Measurements from ENCODE around the gene MPEG1. TPM values are rescaled to one million over a fixed set of nuclear protein-coding genes. Genes with fewer than 3 reads are reported as not detected.

MPEG1 gene
- total RNA-seq, 4 donors from 2014 or later, result 1.0 to 15.1 (median 5.7) TPM

- H3K27ac ChIP-seq, result no peak overlapping the region
- H3K27me3 ChIP-seq, result no peaks in the 10 kb centered on the region
- no peak overlapping the region for H3K4me3 ChIP-seq
- no peaks in the 10 kb centered on the region for H3K9me3 ChIP-seq
- TF ChIP-seq POLR2A (IDR thresholded peaks at IDR 0.05), result no peak
- TF ChIP-seq CTCF (IDR thresholded peaks at IDR 0.05), result no peak
- H3K36me3 ChIP-seq, result no peaks in the 10 kb centered on the region
- intact Hi-C loops (cut with DNase I; ENCODE audit: low total_unique reads), result loop anchor here (10.0 kb wide), 1 partner anchor 106 kb away; no protein-coding TSS in a partner anchor
- DNase-seq, result no peak
- H3K4me1 ChIP-seq, result peaks cover 0 to 3% of the 10 kb centered on the region in 2 donors
Observed at GRCh38 chr11:59178402-59178801, 34.3 kb downstream of the MPEG1 start.

GRCh38 chr11:59176330-59176729 is 36.4 kb downstream of the MPEG1 start:
- Histone ChIP-seq H3K9me3 (no peaks in the 10 kb centered on the region), H3K4me1 (peaks cover 0 to 10% of the 10 kb centered on the region in 2 donors), H3K36me3 (no peaks in the 10 kb centered on the region), H3K4me3 (no peak overlapping the region), H3K27ac (no peak overlapping the region), H3K27me3 (no peaks in the 10 kb centered on the region)
- DNase-seq, result no peak
- no peak for TF ChIP-seq POLR2A (IDR thresholded peaks at IDR 0.05)
- no peak for TF ChIP-seq CTCF (IDR thresholded peaks at IDR 0.05)
- intact Hi-C loops (cut with DNase I; ENCODE audit: low total_unique reads), result loop anchor here (10.0 kb wide), 1 partner anchor 108 kb away; no protein-coding TSS in a partner anchor

- intact Hi-C loops (cut with DNase I; ENCODE audit: low total_unique reads), result loop anchor here (10.0 kb wide), 1 partner anchor 110 kb away; no protein-coding TSS in a partner anchor
Observed at GRCh38 chr11:59175091-59175501, 37.6 kb downstream of the MPEG1 start.

GRCh38 chr11:59174664-59175033 is 38.1 kb downstream of the MPEG1 start:
- Histone ChIP-seq H3K4me1 (peaks cover 0 to 10% of the 10 kb centered on the region in 2 donors), H3K4me3 (no peak overlapping the region), H3K36me3 (no peaks in the 10 kb centered on the region), H3K27me3 (no peaks in the 10 kb centered on the region), H3K27ac (peak overlapping the region in 1 of 2 donors; percentile 77), H3K9me3 (no peaks in the 10 kb centered on the region)
- intact Hi-C loops (cut with DNase I; ENCODE audit: low total_unique reads), result loop anchor here (5.0 to 10.0 kb wide), 2 partner anchors 33 to 110 kb away; no protein-coding TSS in a partner anchor
- no peak for DNase-seq
- TF ChIP-seq CTCF (IDR thresholded peaks at IDR 0.05), result no peak
- no peak for TF ChIP-seq POLR2A (IDR thresholded peaks at IDR 0.05)

More at GRCh38 chr11:59175091-59175501, 37.6 kb downstream of the MPEG1 start:
- no peak for DNase-seq
- H3K4me1 ChIP-seq, result peaks cover 0 to 10% of the 10 kb centered on the region in 2 donors
- no peak overlapping the region for H3K27ac ChIP-seq
- no peak overlapping the region for H3K4me3 ChIP-seq
- TF ChIP-seq POLR2A (IDR thresholded peaks at IDR 0.05), result no peak
- TF ChIP-seq CTCF (IDR thresholded peaks at IDR 0.05), result no peak
- no peaks in the 10 kb centered on the region for H3K27me3 ChIP-seq
- no peaks in the 10 kb centered on the region for H3K9me3 ChIP-seq
- no peaks in the 10 kb centered on the region for H3K36me3 ChIP-seq

- Histone ChIP-seq H3K27ac (peak overlapping the region; percentile 77 to 89), H3K27me3 (no peaks in the 10 kb centered on the region), H3K4me1 (peaks cover 0 to 10% of the 10 kb centered on the region in 2 donors), H3K9me3 (no peaks in the 10 kb centered on the region), H3K4me3 (peak overlapping the region in 1 of 2 donors; percentile 86), H3K36me3 (no peaks in the 10 kb centered on the region)
- TF ChIP-seq POLR2A (IDR thresholded peaks at IDR 0.05), result no peak
- no peak for TF ChIP-seq CTCF (IDR thresholded peaks at IDR 0.05)
- intact Hi-C loops (cut with DNase I; ENCODE audit: low total_unique reads), result loop anchor here (5.0 to 10.0 kb wide), 2 partner anchors 33 to 111 kb away; no protein-coding TSS in a partner anchor
- DNase-seq, result peak; percentile 28 to 54
Observed at GRCh38 chr11:59173964-59174663, 38.6 kb downstream of the MPEG1 start.

All from uterus (tissue), 4 donors.